GM13976 (cell line): ENCODE results near the gene ADRA1B.
"Not testable (repeated sequence)": the region's sequence is repeated elsewhere in the genome, so short reads cannot be mapped to it uniquely, and the experiment has no call there.

ENCODE experiments used
- DNase-seq: peaks from one replicate; pipeline ENCODE4 v3.0.0; 2012; ENCODE audit warnings: low spot score
- in situ Hi-C: fragments of 300-500 bp; cut with MboI; formaldehyde crosslinking; loops from one replicate; pipeline ENCODE4 v1.12.0; 2022; ENCODE audit warnings: low sequenced_read_pairs, mixed read lengths, inconsistent platforms; ENCODE audit not compliant: unreplicated experiment
- TF ChIP-seq, protein P1 (sequence below): IDR thresholded peaks from 2 replicates; pipeline ENCODE4 v1.5.1; 2012; ENCODE audit warnings: borderline replicate concordance, mild to moderate bottlenecking; ENCODE audit not compliant: insufficient read depth; ENCODE audit errors: extremely low read depth, missing control alignments, control extremely low read depth

ADRA1B gene

DNA sequence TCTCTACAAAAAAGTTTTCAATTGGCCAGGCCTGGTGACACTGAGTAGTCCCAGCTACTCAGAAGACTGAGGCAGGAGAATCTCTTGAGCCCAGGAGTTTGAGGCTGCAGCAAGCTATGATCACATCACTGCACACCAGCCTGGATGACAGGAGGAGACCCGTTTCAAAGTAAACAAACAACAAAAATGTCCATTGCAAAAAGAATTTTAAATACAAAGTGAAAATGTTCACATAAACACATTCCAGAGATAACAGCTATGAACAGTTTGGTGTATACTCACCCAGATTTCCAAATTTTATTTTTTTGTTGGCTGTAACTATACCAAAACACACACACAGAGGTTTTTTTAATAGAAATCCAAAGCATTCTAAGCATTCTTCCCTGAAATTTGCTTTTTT lies 39.8 kb downstream of the ADRA1B start:
- in situ Hi-C loops, result no loop called here
- TF ChIP-seq, protein P1, sequence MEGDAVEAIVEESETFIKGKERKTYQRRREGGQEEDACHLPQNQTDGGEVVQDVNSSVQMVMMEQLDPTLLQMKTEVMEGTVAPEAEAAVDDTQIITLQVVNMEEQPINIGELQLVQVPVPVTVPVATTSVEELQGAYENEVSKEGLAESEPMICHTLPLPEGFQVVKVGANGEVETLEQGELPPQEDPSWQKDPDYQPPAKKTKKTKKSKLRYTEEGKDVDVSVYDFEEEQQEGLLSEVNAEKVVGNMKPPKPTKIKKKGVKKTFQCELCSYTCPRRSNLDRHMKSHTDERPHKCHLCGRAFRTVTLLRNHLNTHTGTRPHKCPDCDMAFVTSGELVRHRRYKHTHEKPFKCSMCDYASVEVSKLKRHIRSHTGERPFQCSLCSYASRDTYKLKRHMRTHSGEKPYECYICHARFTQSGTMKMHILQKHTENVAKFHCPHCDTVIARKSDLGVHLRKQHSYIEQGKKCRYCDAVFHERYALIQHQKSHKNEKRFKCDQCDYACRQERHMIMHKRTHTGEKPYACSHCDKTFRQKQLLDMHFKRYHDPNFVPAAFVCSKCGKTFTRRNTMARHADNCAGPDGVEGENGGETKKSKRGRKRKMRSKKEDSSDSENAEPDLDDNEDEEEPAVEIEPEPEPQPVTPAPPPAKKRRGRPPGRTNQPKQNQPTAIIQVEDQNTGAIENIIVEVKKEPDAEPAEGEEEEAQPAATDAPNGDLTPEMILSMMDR, result no peak

DNA sequence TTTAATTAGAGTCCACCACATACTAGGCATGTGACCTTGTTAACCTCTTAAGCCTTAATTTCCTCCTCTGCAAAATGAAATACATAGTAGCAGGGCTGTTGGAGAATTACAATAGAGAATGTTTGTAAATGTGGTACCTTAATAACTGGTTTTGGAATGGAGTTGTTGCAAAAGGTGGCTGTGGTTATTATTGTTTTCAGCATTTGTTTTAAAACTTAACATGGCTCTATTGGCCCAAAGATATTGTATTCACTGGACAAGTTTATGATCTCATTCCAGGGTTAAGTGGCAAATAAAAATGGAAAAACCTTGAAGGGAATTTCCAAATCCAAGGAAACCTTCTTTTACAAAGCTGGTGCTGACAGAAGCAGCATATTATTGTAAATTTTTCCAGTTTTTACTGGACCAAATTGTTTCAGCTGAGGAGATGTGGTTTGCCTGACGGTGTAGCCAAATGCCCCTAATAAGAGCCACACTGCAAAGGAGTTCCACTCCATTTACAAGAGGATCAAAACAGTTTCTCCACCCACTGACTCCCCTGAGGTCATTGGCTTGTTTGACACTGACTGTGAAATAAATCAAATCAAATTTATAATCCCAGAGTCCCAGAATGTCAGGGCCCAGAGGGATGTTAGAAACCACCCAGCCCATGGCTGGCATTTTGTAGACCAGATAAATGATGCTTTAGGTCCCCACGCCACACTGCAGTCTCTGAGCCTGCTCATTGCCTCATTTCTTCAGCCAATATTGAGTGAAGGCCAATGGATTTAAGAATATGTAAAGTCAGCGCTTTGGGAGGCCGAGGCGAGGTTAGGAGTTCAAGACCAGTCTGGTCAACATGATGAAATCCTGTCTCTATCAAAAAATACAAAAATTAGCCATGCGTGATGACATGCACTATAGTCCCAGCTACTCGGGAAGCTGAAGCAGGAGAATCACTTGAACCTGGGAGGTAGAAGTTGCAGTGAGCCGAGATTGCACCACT lies 45.2 kb downstream of the ADRA1B start:
- DNase-seq, result no peak
- TF ChIP-seq, protein P1, result no peak
- in situ Hi-C loops, result no loop called here

More for the DNA sequence above, 39.8 kb downstream of the ADRA1B start:
- DNase-seq, result no peak

DNA sequence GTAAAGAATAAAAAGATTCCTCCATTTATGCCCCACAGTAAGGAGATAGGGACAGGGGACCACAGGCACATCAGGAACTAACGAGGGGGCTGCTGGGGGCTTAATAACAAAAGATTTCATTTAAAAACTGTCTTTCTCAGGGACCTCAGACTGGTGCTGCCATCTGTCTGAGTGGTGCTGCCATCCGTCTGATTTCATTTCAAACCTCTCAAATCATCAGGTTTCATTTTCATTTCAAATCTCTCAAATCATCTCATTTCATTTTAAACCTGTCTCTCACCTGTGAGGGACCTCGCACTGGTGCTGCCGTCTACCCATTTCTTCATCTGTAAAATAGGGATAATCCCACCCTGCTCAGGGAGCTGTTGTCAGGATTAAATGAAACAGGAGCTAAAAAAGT lies 45.9 kb downstream of the ADRA1B start:
- in situ Hi-C loops, result no loop called here
- TF ChIP-seq, protein P1, result no peak
- DNase-seq, result no peak

DNA sequence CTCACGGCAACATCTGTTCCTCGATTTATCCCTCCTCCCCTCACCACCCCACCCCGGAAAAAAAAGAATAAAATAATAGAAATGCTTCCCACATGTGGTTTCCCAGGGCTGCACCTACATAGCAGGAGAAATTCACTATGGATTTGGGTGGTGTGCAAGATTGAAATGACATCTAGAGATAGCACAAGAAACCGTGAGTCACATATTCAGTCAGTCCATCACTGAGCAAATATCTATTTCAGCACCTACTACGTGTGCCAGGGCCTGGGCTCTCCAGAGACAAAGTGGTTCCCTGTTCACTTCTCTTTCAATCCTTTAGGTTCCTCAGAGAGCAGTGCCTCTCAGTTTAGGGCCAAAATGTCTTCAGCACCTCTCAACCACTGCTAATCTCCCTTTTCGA lies 47.7 kb downstream of the ADRA1B start:
- TF ChIP-seq, protein P1, result no peak
- DNase-seq, result no peak
- in situ Hi-C loops, result no loop called here

DNA sequence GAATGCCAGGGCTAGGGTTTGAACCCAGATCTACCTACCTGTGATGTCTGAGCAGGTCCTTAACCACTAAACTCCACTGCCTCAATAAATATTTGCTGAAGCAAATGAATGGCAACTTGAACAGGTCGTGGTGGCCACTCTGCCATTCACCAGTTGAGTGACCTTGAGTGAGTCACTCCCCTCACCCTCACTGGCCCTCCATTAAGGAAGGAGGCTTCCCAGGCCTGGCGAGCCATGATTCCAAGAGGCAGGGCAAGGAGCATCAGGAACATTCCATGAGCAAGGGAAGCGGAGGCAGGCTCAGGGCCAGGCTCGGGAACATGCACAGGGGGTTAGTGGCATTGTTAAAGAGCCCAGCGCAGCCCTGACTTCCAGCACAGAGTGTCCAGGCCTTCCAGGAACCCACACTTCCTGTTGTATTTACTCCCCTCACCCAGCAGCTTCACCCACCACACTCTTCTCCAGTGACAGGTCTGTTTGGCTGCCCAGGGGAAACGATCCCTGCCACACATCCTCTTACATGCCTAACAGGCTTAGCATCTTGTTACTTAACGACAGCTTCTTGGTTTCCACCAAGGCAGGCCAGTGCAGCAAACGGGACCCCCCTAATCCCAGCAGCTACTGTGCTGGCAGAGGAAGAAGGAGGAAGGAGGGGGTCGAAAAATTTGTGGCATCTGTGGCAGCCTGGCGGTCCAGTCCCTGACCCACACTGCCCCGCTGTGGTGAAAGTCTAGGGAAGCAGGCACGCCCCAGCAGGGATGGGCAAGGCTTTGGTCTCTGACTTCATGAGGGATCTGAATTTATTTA lies 49.0 kb downstream of the ADRA1B start:
- peak; percentile 47 for DNase-seq
- TF ChIP-seq, protein P1, result peak; percentile 62
- in situ Hi-C loops, result no loop called here

DNA sequence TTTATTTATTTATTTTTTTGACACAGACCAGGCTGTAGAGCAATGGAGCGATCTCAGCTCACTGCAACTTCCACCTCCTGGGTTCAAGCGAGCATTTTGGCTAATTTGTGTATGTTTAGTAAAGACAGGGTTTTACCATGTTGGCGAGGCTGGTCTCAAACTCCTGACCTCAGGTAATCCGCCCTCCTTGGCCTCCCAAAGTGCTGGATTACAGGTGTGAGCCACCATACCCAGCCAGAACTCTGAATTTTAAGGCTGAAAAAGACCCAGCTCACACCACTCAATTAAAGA lies 49.5 kb downstream of the ADRA1B start:
- DNase-seq, in situ Hi-C loops: not testable (repeated sequence)

DNA sequence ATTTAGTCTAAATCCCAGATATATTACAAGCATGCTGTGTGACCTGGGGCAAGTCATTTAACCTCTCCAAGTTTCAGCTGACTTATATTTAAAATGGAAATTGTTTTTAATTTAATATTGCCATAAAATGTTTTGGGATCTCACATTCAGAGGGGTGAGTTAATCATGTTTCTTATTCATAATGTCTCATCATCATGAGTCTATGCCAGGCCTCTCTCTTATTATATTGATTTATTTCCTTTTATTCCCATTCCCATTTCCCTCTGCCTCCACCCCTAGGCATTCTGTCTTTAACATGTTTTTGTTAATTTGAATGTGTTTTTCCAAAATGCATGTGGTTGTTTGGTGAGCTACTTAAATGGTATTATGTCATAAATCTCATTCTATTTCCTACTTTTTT lies 53.7 kb downstream of the ADRA1B start:
- in situ Hi-C loops, result no loop called here
- no peak for DNase-seq
- TF ChIP-seq, protein P1, result no peak
